GM12878 (cell line): ENCODE results near the gene EYS. TPM values are rescaled to one million over a fixed set of nuclear protein-coding genes. Genes with fewer than 3 reads are reported as not detected.

ENCODE experiments used
- CUX1 ChIP-seq: IDR thresholded peaks from 2 replicates; pipeline ENCODE4 v1.6.1; 2012; ENCODE audit warnings: improper control_type of control experiment, low read depth, low read length; ENCODE audit not compliant: insufficient replicate concordance
- E2F4 ChIP-seq: IDR thresholded peaks from 2 replicates; pipeline ENCODE4 v1.6.1; 2012; ENCODE audit warnings: low read depth, low read length, improper control_type of control experiment
- MTA2 ChIP-seq: fragments of 450-650 bp; IDR thresholded peaks from 2 replicates; pipeline ENCODE4 v1.6.1; 2016; ENCODE audit warnings: low read depth, mild to moderate bottlenecking, moderate library complexity
- NR2C2 ChIP-seq: IDR thresholded peaks from 2 replicates; pipeline ENCODE4 v1.6.1; 2011; ENCODE audit warnings: borderline replicate concordance, low read depth; ENCODE audit not compliant: control insufficient read depth, insufficient read length
- NRF1 ChIP-seq: conservative IDR thresholded peaks from 2 replicates; pipeline ENCODE4 v1.6.1; 2011; ENCODE audit warnings: mild to moderate bottlenecking, low read depth, low read length, improper control_type of control experiment
- SMAD1 ChIP-seq: fragments of 450-650 bp; IDR thresholded peaks from 2 replicates; pipeline ENCODE4 v1.6.1; 2018; ENCODE audit warnings: mild to moderate bottlenecking, low read depth; ENCODE audit not compliant: partially characterized antibody
- SMARCA5 ChIP-seq: fragments of 450-650 bp; IDR thresholded peaks from 2 replicates; pipeline ENCODE4 v1.6.1; 2017; ENCODE audit warnings: mild to moderate bottlenecking
- SRF ChIP-seq, 2 experiments: IDR thresholded peaks; 2 replicates each; pipeline ENCODE4 v1.6.1; 2011; ENCODE audit warnings: low read depth in 2 of 2, low read length in 2 of 2, mild to moderate bottlenecking in 1 of 2, moderate library complexity in 1 of 2
- STAT1 ChIP-seq: fragments of 450-650 bp; conservative IDR thresholded peaks from 2 replicates; pipeline ENCODE4 v1.6.1; 2014; ENCODE audit warnings: antibody characterized with exemption, mild to moderate bottlenecking
- SUZ12 ChIP-seq: fragments of 200-600 bp; sonication (generic); IDR thresholded peaks from one replicate; pipeline ENCODE4 v1.6.1; 2018; ENCODE audit warnings: antibody characterized with exemption, mild to moderate bottlenecking; ENCODE audit not compliant: unreplicated experiment
- TBL1XR1 ChIP-seq: IDR thresholded peaks from 2 replicates; pipeline ENCODE4 v1.6.1; 2012; ENCODE audit warnings: low read depth, low read length, improper control_type of control experiment
- polyA plus RNA-seq, 11 experiments: library from polyadenylated mRNA; depleted of rRNA in 4 of 11; unstranded in 6 of 11; stranded (reverse) in 5 of 11; fragments of >200 nt; fragmentation: Nextera tagmentation in 4 of 11; fragmentation: Illumina TruSeq in 1 of 11; extraction: Ambion mirVana in 4 of 11; extraction: Trizol in 1 of 11; gene quantifications; 1 replicate in 1 of 11; 2 replicates in 10 of 11; pipeline versions ENCODE4 v1.2.1 to v1.2.3, GENCODE V29; 2011 to 2016; ENCODE audit warnings: inconsistent platforms in 2 of 11, missing spikeins in 2 of 11, low read depth in 1 of 11
- total RNA-seq, 4 experiments: library from RNA; depleted of rRNA in 3 of 4; stranded (reverse); fragments of >200 nt in 3 of 4; fragmentation: Illumina TruSeq in 1 of 4; extraction: Trizol in 1 of 4; gene quantifications; 2 replicates each; pipeline versions ENCODE4 v1.2.1 to v1.2.3, GENCODE V29; 2013 to 2021

The EYS gene
- total and polyA plus RNA-seq, 10 of the 15 experiments (the other 5 are each of a cell fraction or from before 2014, with no cell fraction given): under 0.01 to 0.14 (median 0.02) TPM; not detected in 1

GRCh38 chr6:65711531-65711930, 4.5 kb upstream of the EYS start (continued):
- TF ChIP-seq CUX1 (no peak), SUZ12 (no peak), NRF1 (no peak), SMARCA5 (no peak), TBL1XR1 (no peak), MTA2 (no peak), E2F4 (no peak), SRF (IDR thresholded peaks at IDR 0.05; ENCODE audit: low read depth in 2 of 2, low read length in 2 of 2) (no peak), NR2C2 (no peak), STAT1 (no peak), SMAD1 (no peak)
